ENCODE measurements around the gene ANK3.

DNA sequence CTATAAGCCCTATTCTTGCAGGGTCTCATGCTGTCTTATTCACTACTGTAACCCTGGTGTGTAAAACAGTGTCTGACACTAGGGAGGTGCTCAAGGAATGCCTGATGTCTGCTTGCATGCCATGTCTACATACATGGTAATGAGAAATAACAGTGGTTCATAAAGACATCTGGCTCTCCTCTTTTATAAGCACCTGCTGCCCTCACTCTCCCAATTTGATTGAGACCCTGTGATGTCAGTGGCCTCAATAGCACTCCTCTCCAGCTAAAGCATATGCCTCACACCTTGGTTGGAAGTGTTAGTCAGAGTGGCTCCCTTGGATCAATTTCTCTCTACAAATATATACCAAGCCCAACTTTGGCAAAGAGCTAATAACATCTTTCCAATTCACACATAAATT is 30.6 kb downstream of the ANK3 start:
- TF ChIP-seq, protein P1, sequence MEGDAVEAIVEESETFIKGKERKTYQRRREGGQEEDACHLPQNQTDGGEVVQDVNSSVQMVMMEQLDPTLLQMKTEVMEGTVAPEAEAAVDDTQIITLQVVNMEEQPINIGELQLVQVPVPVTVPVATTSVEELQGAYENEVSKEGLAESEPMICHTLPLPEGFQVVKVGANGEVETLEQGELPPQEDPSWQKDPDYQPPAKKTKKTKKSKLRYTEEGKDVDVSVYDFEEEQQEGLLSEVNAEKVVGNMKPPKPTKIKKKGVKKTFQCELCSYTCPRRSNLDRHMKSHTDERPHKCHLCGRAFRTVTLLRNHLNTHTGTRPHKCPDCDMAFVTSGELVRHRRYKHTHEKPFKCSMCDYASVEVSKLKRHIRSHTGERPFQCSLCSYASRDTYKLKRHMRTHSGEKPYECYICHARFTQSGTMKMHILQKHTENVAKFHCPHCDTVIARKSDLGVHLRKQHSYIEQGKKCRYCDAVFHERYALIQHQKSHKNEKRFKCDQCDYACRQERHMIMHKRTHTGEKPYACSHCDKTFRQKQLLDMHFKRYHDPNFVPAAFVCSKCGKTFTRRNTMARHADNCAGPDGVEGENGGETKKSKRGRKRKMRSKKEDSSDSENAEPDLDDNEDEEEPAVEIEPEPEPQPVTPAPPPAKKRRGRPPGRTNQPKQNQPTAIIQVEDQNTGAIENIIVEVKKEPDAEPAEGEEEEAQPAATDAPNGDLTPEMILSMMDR (IDR thresholded peaks at IDR 0.05): no peak
- no peak for TF ChIP-seq POLR2A (IDR thresholded peaks at IDR 0.05)
